Caki2 (cell line): ENCODE measurements around the gene CGNL1. TPM values are rescaled to one million over a fixed set of nuclear protein-coding genes. Genes with fewer than 3 reads are reported as not detected.

Source experiments
- DNase-seq: peaks from one replicate; pipeline ENCODE4 v3.0.0-alpha.2; 2015; ENCODE audit warnings: low read depth
- in situ Hi-C: cut with HindIII; loops from 2 replicates; pipeline ENCODE4 v1.10.0; 2016; ENCODE audit warnings: low sequenced_read_pairs, low pct_unique_long_range_greater_than_20kb, mixed read lengths
- total RNA-seq: library from RNA; depleted of rRNA; stranded (reverse); fragments of >200 nt; shearing (Covaris generic); gene quantifications from 2 replicates; pipeline ENCODE4 v1.2.3, GENCODE V29; 2014; ENCODE audit warnings: low replicate concordance

CGNL1 gene
- total RNA-seq, 1 experiment from 2014 or later, result 0.84 TPM

- no peak for DNase-seq
- in situ Hi-C loops, result no loop called here
These were observed 28.8 kb downstream of the CGNL1 start for GRCh38 chr15:57405133-57405532.

DNA sequence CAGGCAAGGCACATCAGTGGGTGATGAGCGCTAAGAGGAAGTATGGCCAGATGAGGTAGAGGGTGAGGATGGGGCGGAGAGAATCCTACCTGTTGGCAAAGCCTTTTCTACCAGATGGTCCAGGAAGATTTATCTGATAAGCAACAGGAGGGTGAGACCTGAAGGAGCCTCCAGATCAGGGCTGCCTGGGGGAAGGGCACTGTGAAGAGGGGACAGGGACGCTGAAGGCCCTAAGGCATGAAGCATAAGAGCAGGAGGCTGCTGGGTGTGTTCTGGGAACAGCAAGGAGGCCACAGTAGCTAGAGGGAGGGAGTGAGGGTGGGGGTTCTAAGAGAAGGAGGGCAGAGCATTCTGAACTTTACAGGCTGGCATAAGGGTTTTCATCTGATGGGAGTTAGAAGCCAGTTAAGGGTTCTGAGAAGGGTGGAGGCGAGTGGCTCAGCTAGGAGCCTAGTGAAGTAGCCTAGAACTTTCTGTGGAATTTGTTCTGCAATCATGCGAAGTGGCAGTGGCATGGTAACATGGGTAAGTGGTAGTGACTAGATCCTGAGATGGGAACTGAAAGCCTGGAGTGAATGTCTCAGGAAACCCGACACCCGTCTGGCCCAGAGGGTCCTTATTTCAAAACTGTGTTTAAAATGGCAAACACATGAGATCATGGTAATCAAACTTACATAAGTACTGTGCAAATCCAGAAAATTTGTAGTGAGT lies 29.9 kb downstream of the CGNL1 start:
- DNase-seq, result no peak
- in situ Hi-C loops, result no loop called here

DNA sequence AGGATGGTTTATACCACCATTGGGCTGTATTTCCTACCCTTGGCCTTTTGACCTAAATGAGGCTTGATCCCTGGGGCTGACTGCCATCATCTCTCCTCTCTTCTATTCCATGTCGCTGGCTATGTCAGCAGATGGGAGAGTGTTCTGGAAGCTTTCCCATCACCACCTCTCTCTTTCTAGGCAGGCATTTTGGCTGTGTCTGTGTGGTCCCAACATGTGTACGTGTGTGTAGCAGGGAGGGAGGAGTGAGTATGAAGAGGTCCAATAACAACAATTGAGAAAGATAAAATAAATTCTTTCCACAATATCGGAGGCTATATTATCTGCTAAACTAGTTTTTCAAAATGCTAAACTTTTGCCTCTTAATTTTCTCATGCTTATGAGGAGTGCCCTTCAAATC lies 34.1 kb downstream of the CGNL1 start:
- DNase-seq, result no peak
- in situ Hi-C loops, result no loop called here

DNA sequence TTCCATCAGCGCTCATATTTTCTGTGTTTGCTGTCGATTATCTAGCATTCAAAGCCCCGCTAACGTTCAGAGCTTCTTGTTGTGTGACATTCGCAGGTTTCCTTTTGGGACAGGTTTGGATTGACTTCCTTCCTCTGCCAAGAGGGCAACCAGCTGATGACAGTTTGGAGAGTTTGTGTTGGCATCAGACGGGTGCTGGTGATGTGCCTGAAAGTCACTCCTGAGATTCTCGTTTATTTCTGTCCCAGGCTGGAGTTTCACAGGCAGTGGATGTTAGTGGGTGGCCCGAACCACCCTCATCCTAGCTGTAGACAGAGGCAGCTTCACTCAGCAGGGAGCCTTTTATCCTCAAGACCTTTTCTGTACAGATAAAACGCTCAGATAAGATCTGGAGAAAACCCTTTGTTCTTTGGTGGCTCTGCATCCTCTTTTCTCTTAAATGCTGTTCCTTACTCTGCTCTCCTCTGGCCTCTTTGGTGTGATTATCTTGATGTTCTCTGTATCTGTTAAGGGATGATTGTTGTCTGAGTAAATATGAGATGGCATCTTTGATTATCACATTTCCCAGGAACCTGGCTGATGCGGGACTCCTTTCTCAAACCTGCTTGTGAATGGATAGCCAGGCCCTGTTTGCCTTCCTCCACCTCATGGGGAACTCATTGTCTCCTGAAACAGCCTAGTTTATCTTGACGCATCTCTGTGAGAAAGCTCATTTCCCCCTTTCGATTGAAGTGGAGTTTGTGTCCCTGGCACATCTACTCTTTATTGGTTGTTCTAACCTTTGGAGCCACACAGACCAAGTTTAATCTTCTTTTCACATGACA lies 35.9 kb downstream of the CGNL1 start:
- no peak for DNase-seq
- in situ Hi-C loops, result no loop called here

- no peak for DNase-seq
- in situ Hi-C loops, result no loop called here
These were observed 39.3 kb downstream of the CGNL1 start for GRCh38 chr15:57415602-57416001.

- DNase-seq, result peak; percentile 32
- in situ Hi-C loops, result no loop called here
These were observed 42.3 kb downstream of the CGNL1 start for GRCh38 chr15:57418635-57419034.

DNA sequence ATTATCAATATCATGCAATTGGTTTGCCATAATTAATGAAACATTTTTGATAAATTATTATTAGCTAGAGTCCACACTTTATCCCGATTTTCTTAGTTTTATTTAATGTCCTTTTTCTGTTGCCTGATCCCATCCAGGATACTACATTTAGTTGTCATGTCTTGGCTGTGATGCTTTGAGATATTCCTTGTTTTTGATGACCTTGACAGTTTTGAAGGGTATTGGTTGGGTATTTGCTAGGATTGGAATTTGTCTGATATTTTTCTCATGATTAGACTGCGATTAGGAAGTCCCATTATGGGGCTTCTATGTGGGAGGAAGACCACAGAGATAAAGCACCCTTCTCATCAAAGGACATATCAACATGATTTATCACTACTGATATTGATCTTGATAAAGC lies 43.0 kb downstream of the CGNL1 start:
- in situ Hi-C loops, result no loop called here
- DNase-seq, result no peak

DNA sequence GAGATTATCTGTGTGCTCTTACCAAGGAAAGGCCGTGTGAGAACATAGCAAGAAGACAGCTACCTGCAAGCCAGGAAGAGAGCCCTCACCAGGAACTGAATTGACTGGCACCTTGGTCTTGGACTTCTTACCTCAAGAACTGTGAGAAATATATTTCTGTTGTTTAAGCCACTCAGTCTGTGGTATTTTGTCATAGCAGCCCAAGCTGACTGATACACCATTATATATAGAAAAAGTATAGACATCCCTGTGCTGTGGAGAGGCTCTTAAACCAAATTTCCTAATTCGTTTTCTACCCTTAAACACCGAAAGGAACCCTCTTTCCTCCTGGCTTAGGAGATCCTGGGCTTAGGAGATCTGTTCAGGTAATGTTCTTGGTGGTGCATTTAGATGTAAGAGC lies 44.8 kb downstream of the CGNL1 start:
- DNase-seq, result no peak
- in situ Hi-C loops, result no loop called here

DNA sequence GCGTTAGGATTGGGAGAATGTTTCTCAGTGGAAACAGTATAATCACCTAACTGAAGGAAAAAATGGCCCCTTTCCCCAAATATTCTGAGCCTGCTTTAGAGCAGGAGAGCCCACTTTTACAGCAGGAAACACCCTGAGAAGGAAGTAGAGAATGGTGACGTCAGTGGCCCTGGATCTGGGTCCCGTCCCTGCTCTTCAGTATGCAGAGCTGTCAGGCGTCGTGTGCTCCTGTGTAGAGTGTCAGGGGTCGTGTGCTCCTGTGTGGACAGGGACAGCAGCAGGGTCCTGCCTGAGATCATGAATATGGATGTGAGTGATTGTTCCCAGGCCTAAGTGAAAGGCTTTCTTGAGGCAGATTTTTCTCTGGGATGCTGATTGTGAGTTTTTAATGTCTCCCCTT lies 45.2 kb downstream of the CGNL1 start:
- in situ Hi-C loops, result no loop called here
- DNase-seq, result no peak

- DNase-seq, result peak; percentile 44
These were observed 45.9 kb downstream of the CGNL1 start for GRCh38 chr15:57422113-57422754.

DNA sequence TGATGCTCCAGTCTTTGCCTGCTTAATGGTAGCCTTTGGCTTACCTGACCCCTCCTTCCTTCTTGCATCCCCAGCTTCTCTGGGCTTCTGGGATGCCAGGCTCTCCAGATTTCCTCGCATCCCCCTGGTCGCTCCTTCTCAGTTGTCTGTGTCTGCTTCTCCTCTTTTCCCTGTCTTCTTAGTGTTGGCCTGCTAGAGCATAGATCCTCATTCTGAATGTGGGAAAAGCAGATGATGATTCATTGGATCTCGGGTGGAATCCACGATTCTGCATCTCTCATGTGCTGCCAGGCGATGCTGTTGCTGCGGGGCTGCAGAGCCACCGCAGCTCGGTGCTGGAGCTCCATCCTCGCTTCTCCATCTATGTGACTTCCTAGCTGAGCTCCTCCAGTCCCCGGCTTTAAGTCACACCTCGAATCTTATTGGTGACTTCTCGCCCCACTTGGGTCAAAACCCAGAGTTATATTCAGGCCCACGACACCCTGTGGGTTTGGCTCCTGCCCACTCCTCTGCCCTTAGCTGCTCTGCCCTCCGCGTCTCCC lies 47.4 kb downstream of the CGNL1 start:
- no peak for DNase-seq
- in situ Hi-C loops, result no loop called here

More at GRCh38 chr15:57422113-57422754, 45.9 kb downstream of the CGNL1 start:
- in situ Hi-C loops, result no loop called here

DNA sequence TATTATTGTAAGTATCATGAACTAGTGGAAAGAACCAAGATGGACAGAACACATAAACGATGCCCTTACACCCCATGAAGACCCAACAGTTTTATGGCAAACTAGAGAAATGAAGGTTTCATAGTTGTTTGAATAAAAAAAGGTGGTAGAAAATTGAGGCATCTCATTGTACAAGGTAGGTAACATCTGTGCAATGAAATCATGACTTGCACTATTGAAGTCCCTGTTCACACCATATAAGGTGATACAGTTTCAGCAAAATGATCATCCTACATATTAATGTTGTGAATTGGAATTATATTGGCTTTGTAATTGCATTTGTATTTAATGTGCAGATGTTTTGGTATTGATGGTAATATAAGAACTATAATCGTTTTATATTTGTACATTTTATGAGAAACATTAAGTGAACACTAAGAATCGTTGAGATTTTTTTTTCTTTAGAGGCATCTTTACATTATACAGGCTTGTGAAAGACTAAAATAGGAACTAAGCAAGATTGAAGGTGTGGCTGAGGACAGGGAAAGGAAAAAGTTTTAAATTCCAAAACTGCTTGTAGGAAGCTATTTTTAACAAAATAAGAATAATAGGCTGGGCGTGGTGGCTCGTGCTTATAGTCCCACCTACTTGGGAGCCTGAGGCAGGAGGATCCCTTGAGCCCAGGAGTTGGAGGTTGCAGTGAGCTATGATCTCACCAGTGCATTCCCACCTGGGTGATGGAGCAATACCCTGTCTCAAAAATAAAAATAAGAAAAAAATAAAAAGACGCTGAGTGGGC lies 48.5 kb downstream of the CGNL1 start:
- DNase-seq, result no peak
- in situ Hi-C loops, result no loop called here

DNA sequence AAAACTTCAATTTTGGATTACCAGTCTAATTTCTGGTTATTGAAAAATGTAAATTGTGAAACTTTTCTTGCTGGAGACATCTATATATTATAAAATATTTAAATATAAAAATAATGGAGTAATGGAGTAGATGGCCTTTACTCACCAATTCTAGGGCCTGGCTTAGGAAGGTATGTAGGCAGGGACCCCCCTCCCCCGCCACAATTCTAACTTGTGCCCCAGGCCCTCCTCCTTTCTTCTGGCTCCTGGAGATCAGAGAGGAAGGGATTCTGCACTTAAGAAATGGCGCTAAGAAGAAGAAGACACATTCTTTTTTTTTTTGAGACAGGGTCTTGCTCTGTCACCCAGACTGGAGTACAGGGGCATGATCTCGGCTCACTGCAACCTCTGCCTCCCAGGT lies 49.5 kb downstream of the CGNL1 start:
- DNase-seq, result no peak
- in situ Hi-C loops, result no loop called here

DNA sequence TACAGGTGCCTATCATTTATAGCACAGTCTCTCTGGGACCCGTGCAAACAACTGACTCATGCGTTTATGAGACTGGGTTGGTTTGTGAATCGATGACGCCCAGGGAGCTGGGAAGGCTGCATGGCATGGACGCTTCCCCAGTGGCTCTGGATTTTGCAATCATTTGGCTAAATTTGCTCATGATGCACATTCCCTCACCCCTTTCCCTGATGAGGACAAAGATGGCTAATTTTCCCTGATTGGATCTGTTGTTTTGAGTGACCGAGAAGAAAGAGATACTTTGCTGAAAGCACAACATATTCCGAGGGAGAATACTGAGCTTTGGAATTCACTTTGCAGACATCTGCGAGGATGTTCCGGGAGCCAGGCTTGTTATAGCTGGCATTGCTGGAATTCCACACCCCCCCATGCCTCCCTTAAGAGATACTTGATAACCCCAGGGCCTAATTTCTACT lies 51.1 kb downstream of the CGNL1 start:
- DNase-seq, result no peak
- in situ Hi-C loops, result no loop called here

DNA sequence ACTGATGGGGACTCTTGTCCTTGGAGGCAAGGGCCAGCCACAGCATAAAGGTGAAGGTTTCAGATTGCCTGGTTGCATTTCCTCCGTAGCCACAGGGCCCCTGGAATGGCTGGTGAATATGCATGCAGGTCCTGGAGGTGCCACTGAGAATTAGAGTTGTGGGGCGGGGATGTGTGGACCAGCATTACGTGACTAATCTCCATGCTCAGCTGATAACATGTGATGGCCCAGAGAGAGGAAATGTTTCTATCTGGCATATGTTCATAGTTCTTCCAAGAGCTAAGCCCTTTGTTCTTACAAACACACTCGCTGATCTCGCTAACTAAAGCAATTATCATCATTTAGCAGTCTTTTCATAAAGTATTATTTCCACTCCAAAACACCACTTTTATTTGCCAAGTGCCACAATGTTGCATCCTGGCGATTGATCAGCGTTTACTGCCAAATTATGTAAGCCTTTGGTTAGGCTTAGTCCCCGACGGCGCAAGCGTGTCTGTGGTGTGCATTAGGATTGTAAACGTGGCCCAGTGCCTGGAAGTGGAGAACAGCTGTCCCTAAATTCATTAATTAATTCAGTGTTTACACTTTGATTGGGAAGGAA lies 55.9 kb downstream of the CGNL1 start:
- no peak for DNase-seq
- in situ Hi-C loops, result no loop called here

DNA sequence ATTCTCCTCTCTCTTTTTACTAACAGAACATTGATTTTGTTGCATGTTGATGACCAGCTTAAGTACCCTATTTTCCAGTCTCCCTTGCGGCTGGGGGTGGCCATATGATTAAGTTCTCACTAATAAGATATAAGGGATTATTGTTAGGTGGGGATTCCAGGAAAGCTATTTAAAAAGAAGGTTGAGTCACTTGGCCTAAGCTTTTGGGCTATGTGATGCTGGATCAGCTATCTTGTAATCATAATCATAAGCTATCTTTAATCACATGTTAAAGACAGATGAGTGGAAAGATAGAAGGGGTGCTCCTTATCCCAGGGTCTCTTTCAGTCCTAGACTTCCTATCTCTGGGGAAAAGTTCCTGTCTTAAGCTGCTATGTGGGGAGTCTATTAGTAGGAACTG lies 59.9 kb downstream of the CGNL1 start:
- no peak for DNase-seq
- in situ Hi-C loops, result no loop called here

DNA sequence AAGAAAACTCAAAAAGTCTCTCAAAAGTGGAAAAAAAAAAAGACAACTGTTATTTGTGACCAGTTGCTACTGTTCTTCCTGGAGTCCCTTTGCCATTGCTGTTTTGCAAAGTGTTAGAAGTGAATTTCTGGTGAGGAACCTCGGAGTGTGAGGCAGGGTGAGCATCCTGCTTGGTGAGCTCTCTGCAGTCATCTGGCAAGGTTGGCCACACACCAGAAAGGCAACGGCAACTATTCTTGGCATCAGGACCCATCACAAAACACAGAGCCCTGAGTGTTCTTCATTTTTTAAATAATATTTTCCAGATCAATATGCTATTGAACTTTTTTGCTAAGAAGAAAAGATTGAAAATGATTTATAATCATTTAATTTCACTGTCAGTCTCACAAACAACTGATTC lies 60.7 kb downstream of the CGNL1 start:
- no peak for DNase-seq
- in situ Hi-C loops, result no loop called here

- in situ Hi-C loops, result no loop called here
- no peak for DNase-seq
These were observed 61.3 kb downstream of the CGNL1 start for GRCh38 chr15:57437564-57437963.
